ENCODE data around the gene MYO18A. TPM values are rescaled to one million over a fixed set of nuclear protein-coding genes. Genes with fewer than 3 reads are reported as not detected.

Gene MYO18A
- total and polyA plus RNA-seq, 2 of the 4 experiments (the other 2 are of a cell fraction): 22.4 to 39.1 TPM

DNA sequence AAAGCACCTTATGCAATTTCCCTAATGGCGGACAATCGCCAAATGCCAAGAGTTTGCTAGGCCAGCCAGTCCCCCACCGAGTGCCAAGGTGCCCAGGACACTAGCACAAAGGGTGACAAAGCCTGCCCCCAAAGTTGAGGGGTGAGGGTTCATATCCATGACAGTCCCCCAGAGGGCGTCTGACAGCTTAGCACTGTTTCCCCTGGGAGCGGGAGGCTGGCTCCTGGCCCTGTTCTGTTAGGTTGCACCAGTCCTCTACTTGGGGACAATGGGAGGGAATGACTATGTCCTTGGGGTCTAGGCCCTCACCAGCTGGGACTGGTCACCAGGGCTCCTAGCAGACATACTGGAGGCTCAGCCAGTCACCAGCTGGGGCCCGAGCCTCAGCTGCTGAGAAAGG, 66.9 kb downstream of the MYO18A start:
- no peak overlapping the region for H4K5ac ChIP-seq (ENCODE audit: low read depth, low read length)
- ChIA-PET CTCF (interaction anchor here (2.3 kb wide), 1 partner anchor 148 kb away, joined by 24 read pairs; no protein-coding TSS in a partner anchor), POLR2A (ENCODE audit: unreplicated experiment) (no interaction called here)
- no peak overlapping the region for H4K91ac ChIP-seq (ENCODE audit: insufficient read depth, low read depth, low read length)
- intact Hi-C loops (cut with micrococcal nuclease) (no loop called here), in situ Hi-C loops (cut with MboI; ENCODE audit: low sequenced_read_pairs) (no loop called here), dilution Hi-C loops (cut with HindIII; ENCODE audit: low sequenced_read_pairs, unreplicated experiment) (no loop called here)
- BruUV-seq (replicated peaks): no TSS peak
- no peak overlapping the region for H2BK15ac ChIP-seq (ENCODE audit: low read depth, low read length)
- H3K9me1 ChIP-seq (ENCODE audit: insufficient read depth, low read length): 0 out of 2 replicates have a peak, but pooled peaks cover 7% of the 10 kb centered on the region
- H3K18ac ChIP-seq (ENCODE audit: low read depth, low read length): no peak overlapping the region
- H3K27ac ChIP-seq (ENCODE audit: insufficient read depth, low read length): no peak overlapping the region
- no peak overlapping the region for H2BK20ac ChIP-seq (ENCODE audit: low read depth, low read length)
- DNase-seq (no peak), ATAC-seq (ENCODE audit: low read depth) (no peak)
- peaks cover 35% of the 10 kb centered on the region for H3K36me3 ChIP-seq (ENCODE audit: control insufficient read depth, insufficient read depth, low read length)
- TF ChIP-seq POLR2A (IDR thresholded peaks at IDR 0.05; ENCODE audit: low read depth, low read length) (no peak), MAFK (IDR thresholded peaks at IDR 0.05; ENCODE audit: low read depth, low read length) (no peak), CHD1 (IDR thresholded peaks at IDR 0.05; ENCODE audit: low read depth, low read length) (no peak), RAD21 (IDR thresholded peaks at IDR 0.05; ENCODE audit: low read length) (no peak)
- TF ChIP-seq, protein P1, sequence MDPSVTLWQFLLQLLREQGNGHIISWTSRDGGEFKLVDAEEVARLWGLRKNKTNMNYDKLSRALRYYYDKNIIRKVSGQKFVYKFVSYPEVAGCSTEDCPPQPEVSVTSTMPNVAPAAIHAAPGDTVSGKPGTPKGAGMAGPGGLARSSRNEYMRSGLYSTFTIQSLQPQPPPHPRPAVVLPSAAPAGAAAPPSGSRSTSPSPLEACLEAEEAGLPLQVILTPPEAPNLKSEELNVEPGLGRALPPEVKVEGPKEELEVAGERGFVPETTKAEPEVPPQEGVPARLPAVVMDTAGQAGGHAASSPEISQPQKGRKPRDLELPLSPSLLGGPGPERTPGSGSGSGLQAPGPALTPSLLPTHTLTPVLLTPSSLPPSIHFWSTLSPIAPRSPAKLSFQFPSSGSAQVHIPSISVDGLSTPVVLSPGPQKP (IDR thresholded peaks at IDR 0.05; ENCODE audit: borderline replicate concordance, low read depth, low read length): no peak
- no peak overlapping the region for H2BK5ac ChIP-seq (ENCODE audit: low read depth, low read length, poor library complexity, severe bottlenecking)
- H2AK5ac ChIP-seq (ENCODE audit: low read depth, low read length): no peak overlapping the region
- H3K56ac ChIP-seq (ENCODE audit: extremely low read depth, insufficient read depth, low read length): no peak overlapping the region
- H3K9ac ChIP-seq (ENCODE audit: low read depth, low read length): no peak overlapping the region
- WGBS, 2 experiments (ENCODE audit: extremely low coverage in 2 of 2, insufficient read length in 1 of 2): 100% methylated on average over 1 of the region's 6 CpGs; no CpG with 5 or more reads in 1 of the 2 experiments
- no peak overlapping the region for H2AK9ac ChIP-seq (replicated peaks; ENCODE audit: low read depth, low read length, poor library complexity)
- H3K9me3 ChIP-seq (ENCODE audit: control insufficient read depth, insufficient read depth, low read length): no peaks in the 10 kb centered on the region
- no peak overlapping the region for H3K4ac ChIP-seq (ENCODE audit: low read depth, low read length)
- H2AFZ ChIP-seq (replicated peaks; ENCODE audit: low read length, poor library complexity): no peak overlapping the region
- H3K79me1 ChIP-seq (ENCODE audit: low read depth in 1 of 2, low read length in 2 of 2): peaks cover 0 to 10% of the 10 kb centered on the region in 2 experiments; a peak in 1 of 4 replicates
- no peak overlapping the region for H2BK120ac ChIP-seq (ENCODE audit: low read depth, low read length)
- no peaks in the 10 kb centered on the region for H3K27me3 ChIP-seq (ENCODE audit: control insufficient read depth, insufficient read depth, low read length)
- no peak overlapping the region for H4K8ac ChIP-seq (ENCODE audit: low read depth in 2 of 2, low read length in 2 of 2)
- no peak overlapping the region for H3K4me2 ChIP-seq (ENCODE audit: low read depth, low read length)
- no peak overlapping the region for H3K14ac ChIP-seq (replicated peaks; ENCODE audit: low read depth, low read length)
- no peak overlapping the region for H3K23ac ChIP-seq (ENCODE audit: low read depth, low read length)
- peaks cover 1% of the 10 kb centered on the region; the same call in 1 of the 2 replicates for H3K4me1 ChIP-seq (ENCODE audit: control insufficient read depth, insufficient read depth, low read length)
- H3K4me3 ChIP-seq (ENCODE audit: insufficient read depth, low read depth, low read length): no peak overlapping the region
- peaks cover 23% of the 10 kb centered on the region for H4K20me1 ChIP-seq (ENCODE audit: insufficient read depth, low read length)

Measured in IMR-90 (cell line).